B cell (primary cell): ENCODE data around the gene RTN4. TPM values are rescaled to one million over a fixed set of nuclear protein-coding genes. Genes with fewer than 3 reads are reported as not detected.
A peak's percentile ranks its signal among the peaks of the same experiment; 100 is the strongest.

Source experiments
- ATAC-seq: fragments of 200-7000 bp; cut with Tn5 transposase; one replicate; pipeline ENCODE4 v1.10.0; 2021; ENCODE audit warnings: low read depth, mild to moderate bottlenecking, moderate number of reproducible peaks, moderate library complexity
- CTCF ChIA-PET: fragments of 350-600 bp; sonication (Branson Sonifier 250); formaldehyde crosslinking; loops from one replicate; lab custom pipeline; 2021; ENCODE audit warnings: antibody characterized with exemption, inconsistent platforms; lab: Charles Lee
- POLR2A ChIA-PET: fragments of 350-600 bp; sonication (Branson Sonifier 250); formaldehyde crosslinking; loops from one replicate; lab custom pipeline; 2021; ENCODE audit warnings: antibody characterized with exemption; lab: Charles Lee
- DNase-seq: peaks from one replicate; pipeline ENCODE4 v3.0.0; 2013
- H2AFZ ChIP-seq: 2 replicates; pipeline ENCODE4 v1.6.1; 2012; ENCODE audit warnings: mild to moderate bottlenecking, low read depth, low read length; ENCODE audit not compliant: insufficient read depth, poor library complexity, severe bottlenecking
- H3K27ac ChIP-seq, 2 donors: 1 replicate in 1 of 2; 2 replicates in 1 of 2; pipeline ENCODE4 v1.5.1; 2012 to 2013; ENCODE audit warnings: low read length in 2 of 2, mild to moderate bottlenecking in 2 of 2, moderate library complexity in 1 of 2
- H3K27me3 ChIP-seq, 4 experiments: fragments of 200-600 bp in 1 of 4; sonication (generic) in 1 of 4; replicated peaks in 1 of 4; 1 replicate in 2 of 4; 2 replicates in 2 of 4; pipeline versions ENCODE4 v1.6.1 to v1.7.0; 2013 to 2016; ENCODE audit warnings: low read length in 3 of 4, mild to moderate bottlenecking in 2 of 4, mixed read lengths in 1 of 4, moderate library complexity in 1 of 4; ENCODE audit not compliant: insufficient read depth in 4 of 4, control insufficient read depth in 3 of 4; ENCODE audit errors: control extremely low read depth in 1 of 4
- H3K36me3 ChIP-seq, 2 experiments: replicated peaks in 1 of 2; 1 replicate in 1 of 2; 2 replicates in 1 of 2; pipeline versions ENCODE4 v1.6.1 to v1.7.1; 2013; ENCODE audit warnings: low read length in 1 of 2; ENCODE audit not compliant: insufficient read depth in 2 of 2, control insufficient read depth in 1 of 2; ENCODE audit errors: control extremely low read depth in 1 of 2, extremely low read depth in 1 of 2
- H3K4me1 ChIP-seq, 2 donors: fragments of 200-600 bp in 1 of 2; sonication (generic) in 1 of 2; 1 replicate in 1 of 2; 2 replicates in 1 of 2; pipeline versions ENCODE4 v1.5.1 to v1.6.1; 2013 to 2017; ENCODE audit warnings: low read length in 2 of 2; ENCODE audit not compliant: control insufficient read depth in 2 of 2, insufficient read depth in 2 of 2
- H3K4me2 ChIP-seq: replicated peaks from 2 replicates; pipeline ENCODE3; 2012; ENCODE audit warnings: mild to moderate bottlenecking, low read depth, low read length; ENCODE audit not compliant: poor library complexity, severe bottlenecking
- H3K4me3 ChIP-seq, 5 experiments: fragments of 200-600 bp in 1 of 5; sonication (generic) in 1 of 5; 1 replicate in 3 of 5; 2 replicates in 2 of 5; pipeline versions ENCODE4 v1.5.1 to v1.7.0; 2011 to 2016; ENCODE audit warnings: low read length in 4 of 5, mild to moderate bottlenecking in 4 of 5, low read depth in 2 of 5, control low read depth in 1 of 5, moderate library complexity in 1 of 5; ENCODE audit not compliant: insufficient read depth in 1 of 5; ENCODE audit errors: control extremely low read depth in 1 of 5, extremely low read depth in 1 of 5
- H3K79me2 ChIP-seq: fragments of 200-600 bp; sonication (generic); one replicate; pipeline ENCODE4 v1.6.0; 2016; ENCODE audit warnings: low read length; ENCODE audit not compliant: control insufficient read depth, insufficient read depth
- H3K9ac ChIP-seq: fragments of 200-600 bp; sonication (generic); 2 replicates; pipeline ENCODE4 v1.6.1; 2017; ENCODE audit warnings: mild to moderate bottlenecking, low read length, moderate library complexity
- H3K9me3 ChIP-seq, 3 donors: one replicate each; pipeline versions ENCODE4 v1.6.1 to v1.7.1; 2013; ENCODE audit warnings: low read length in 2 of 3; ENCODE audit not compliant: control insufficient read depth in 2 of 3, insufficient read depth in 1 of 3; ENCODE audit errors: control extremely low read depth in 1 of 3
- H4K20me1 ChIP-seq: 2 replicates; pipeline ENCODE4 v1.6.0; 2012; ENCODE audit warnings: mild to moderate bottlenecking, low read length; ENCODE audit not compliant: insufficient read depth, control insufficient read depth, poor library complexity, severe bottlenecking
- H3K27ac Mint-ChIP-seq: one replicate; pipeline ENCODE4 v1.8.0; 2021; ENCODE audit warnings: mixed read lengths
- H3K27me3 Mint-ChIP-seq: one replicate; pipeline ENCODE4 v1.8.0; 2021; ENCODE audit warnings: mixed read lengths
- H3K4me1 Mint-ChIP-seq: one replicate; pipeline ENCODE4 v1.8.0; 2021; ENCODE audit warnings: mixed read lengths
- H3K4me3 Mint-ChIP-seq: one replicate; pipeline ENCODE4 v1.8.0; 2021; ENCODE audit warnings: mixed read lengths
- H3K9me3 Mint-ChIP-seq: one replicate; pipeline ENCODE4 v1.8.0; 2022; ENCODE audit warnings: mixed read lengths; ENCODE audit not compliant: insufficient read depth
- CTCF ChIP-seq: fragments of 200-600 bp; IDR thresholded peaks from one replicate; pipeline ENCODE4 v1.8.0; 2022; ENCODE audit warnings: antibody characterized with exemption, mild to moderate bottlenecking
- EZH2 ChIP-seq: IDR thresholded peaks from 2 replicates; pipeline ENCODE4 v1.6.1; 2012; ENCODE audit warnings: borderline replicate concordance, low read depth, mild to moderate bottlenecking, moderate library complexity, low read length; ENCODE audit not compliant: insufficient read depth, poor library complexity, severe bottlenecking
- WGBS: methylation state at CpG from one replicate; pipeline ENCODE4 v1.1.5; 2013; ENCODE audit warnings: missing lambda C conversion rate; ENCODE audit not compliant: insufficient coverage; 5-methylcytosine and 5-hydroxymethylcytosine counted together
- intact Hi-C: fragments of 100-400 bp; cut with micrococcal nuclease; formaldehyde crosslinking; loops from one replicate; pipeline ENCODE4 v1.10.0; 2022
- polyA plus RNA-seq: library from polyadenylated mRNA; depleted of rRNA; stranded (reverse); fragments of >200 nt; gene quantifications from 2 replicates; pipeline ENCODE4 v1.2.3, GENCODE V29; 2012
- total RNA-seq, 2 donors: library from RNA; stranded (reverse); fragments of 120-200 nt in 1 of 2; gene quantifications; 1 replicate in 1 of 2; 2 replicates in 1 of 2; pipeline versions ENCODE4 v1.2.3 to v1.2.4, GENCODE V29; 2013 to 2022

RTN4 gene
- total and polyA plus RNA-seq, 2 donors (not counting 1 experiment from before 2014, with no cell fraction given) = 30.8 to 65.9 TPM

DNA sequence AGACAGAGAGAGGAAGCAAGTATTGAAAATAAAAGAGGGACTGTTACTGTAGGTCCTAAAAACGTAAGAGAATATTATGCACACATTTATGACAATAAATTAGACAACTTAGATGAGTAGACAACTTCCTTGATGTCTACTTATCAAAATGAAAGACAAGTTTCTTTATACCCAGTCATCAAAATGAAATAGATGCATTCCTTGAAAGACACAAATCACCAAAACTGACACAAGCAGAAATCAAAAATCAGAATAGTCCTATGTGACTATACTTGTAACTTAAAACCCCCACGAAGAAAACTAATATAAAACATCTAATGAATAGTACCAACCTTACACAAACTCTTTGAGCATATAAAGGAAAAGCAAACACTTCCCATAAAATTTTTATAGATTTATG lies 14.5 kb downstream of the RTN4 start:
- peaks cover 44% of the 10 kb centered on the region for H3K4me1 Mint-ChIP-seq
- H3K4me3 ChIP-seq = no peak overlapping the region
- peaks cover 10 to 20% of the 10 kb centered on the region in 2 donors for H3K4me1 ChIP-seq
- WGBS = no CpG with 5 or more reads among the region's 2 CpGs
- no peak overlapping the region for H2AFZ ChIP-seq
- peaks cover 96% of the 10 kb centered on the region for H3K79me2 ChIP-seq
- peaks cover 4% of the 10 kb centered on the region for H3K9me3 Mint-ChIP-seq
- no peak overlapping the region for H3K4me3 Mint-ChIP-seq
- CTCF ChIA-PET = no interaction called here
- H3K4me2 ChIP-seq = no peak overlapping the region
- peaks cover 0 to 2% of the 10 kb centered on the region in 2 experiments for H3K36me3 ChIP-seq
- no peak for DNase-seq
- no peak overlapping the region for H3K9ac ChIP-seq
- H3K27ac Mint-ChIP-seq = no peak overlapping the region
- TF ChIP-seq EZH2 (no peak), CTCF (no peak)
- H3K9me3 ChIP-seq = peaks cover 2 to 4% (median 3%) of the 10 kb centered on the region in 3 donors
- no peaks in the 10 kb centered on the region for H3K27me3 Mint-ChIP-seq
- peaks cover 51% of the 10 kb centered on the region for H4K20me1 ChIP-seq
- POLR2A ChIA-PET = no interaction called here
- intact Hi-C loops = no loop called here
- H3K27ac ChIP-seq = no peak overlapping the region
- ATAC-seq = no peak
- no peaks in the 10 kb centered on the region for H3K27me3 ChIP-seq

DNA sequence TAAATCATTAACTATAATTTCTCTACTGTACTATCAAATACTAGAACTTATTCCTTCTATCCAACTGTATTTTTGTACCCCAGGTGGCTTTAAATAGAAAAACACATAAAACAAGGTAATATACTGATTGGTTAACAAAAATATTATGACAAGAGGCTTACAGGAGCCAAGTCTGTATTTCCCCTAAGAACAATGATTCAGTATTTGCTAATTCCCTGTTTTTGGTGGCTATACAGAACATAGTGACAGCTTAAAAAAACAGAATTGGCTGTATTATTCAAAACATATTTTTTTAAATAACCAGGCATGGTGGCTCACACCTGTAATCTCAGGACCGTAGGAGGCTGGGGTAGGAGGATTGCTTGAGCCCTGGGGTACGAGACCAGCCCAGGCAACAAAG lies 16.3 kb downstream of the RTN4 start:
- no peak overlapping the region for H3K4me2 ChIP-seq
- peaks cover 10 to 20% of the 10 kb centered on the region in 2 donors for H3K4me1 ChIP-seq
- DNase-seq = no peak
- TF ChIP-seq EZH2 = no peak
- TF ChIP-seq CTCF = no peak
- Mint-ChIP-seq H3K9me3 (peaks cover 4% of the 10 kb centered on the region), H3K4me3 (no peak overlapping the region), H3K4me1 (peaks cover 41% of the 10 kb centered on the region), H3K27ac (no peak overlapping the region), H3K27me3 (no peaks in the 10 kb centered on the region)
- no peak for ATAC-seq
- H3K27me3 ChIP-seq = no peaks in the 10 kb centered on the region
- H3K4me3 ChIP-seq = no peak overlapping the region
- intact Hi-C loops = loop anchor here (2.0 kb wide), 1 partner anchor 15 kb away; no protein-coding TSS in a partner anchor
- no CpG with 5 or more reads among the region's 2 CpGs for WGBS
- CTCF ChIA-PET = interaction anchor here (0.9 to 1.3 kb wide), 2 partner anchors 15 to 19 kb away, joined by 3 to 6 read pairs; no protein-coding TSS in a partner anchor
- peaks cover 53% of the 10 kb centered on the region for H4K20me1 ChIP-seq
- H3K27ac ChIP-seq = peak overlapping the region in 1 of 2 donors; percentile 3
- POLR2A ChIA-PET = interaction anchor here (2.0 kb wide), 1 partner anchor 16 kb away, joined by 4 read pairs; the partner anchor contains the start of gene RTN4
- peaks cover 2 to 4% (median 3%) of the 10 kb centered on the region in 3 donors for H3K9me3 ChIP-seq
- H3K79me2 ChIP-seq = peaks cover 96% of the 10 kb centered on the region
- H2AFZ ChIP-seq = no peak overlapping the region
- no peak overlapping the region for H3K9ac ChIP-seq
- H3K36me3 ChIP-seq = peaks cover 0 to 2% of the 10 kb centered on the region in 2 experiments
